Measurements from ENCODE around the gene RHBDD3. TPM values are rescaled to one million over a fixed set of nuclear protein-coding genes. Genes with fewer than 3 reads are reported as not detected.

The RHBDD3 gene
- total and polyA plus RNA-seq, 9 of the 15 experiments (the other 6 are each of a cell fraction or from before 2014, with no cell fraction given), result 0.32 to 35.6 (median 14.0) TPM

GRCh38 chr22:29263791-29264276, 3.9 kb downstream of the RHBDD3 start:
- H3K79me2 ChIP-seq (ENCODE audit: control insufficient read depth, insufficient read depth, low read length), result peaks cover 33% of the 10 kb centered on the region
- BruUV-seq (replicated peaks), result no TSS peak
- CTCF ChIA-PET (ENCODE audit: low intra/inter-chr PET ratio), result no interaction called here
- H3K9ac ChIP-seq (ENCODE audit: insufficient read depth in 1 of 2, low read depth in 2 of 2, low read length in 2 of 2), result no peak overlapping the region
- no peak overlapping the region for H2AFZ ChIP-seq (ENCODE audit: low read depth, low read length)
- no peaks in the 10 kb centered on the region for H3K9me1 ChIP-seq (ENCODE audit: control insufficient read depth, insufficient read depth, low read length)
- TF ChIP-seq NFATC3 (IDR thresholded peaks at IDR 0.05) (no peak), MITF (IDR thresholded peaks at IDR 0.05) (no peak), HNRNPL (IDR thresholded peaks at IDR 0.05; ENCODE audit: low read depth, low read length) (peak; percentile 53; the same call in 1 of the 2 replicates), BRD9 (IDR thresholded peaks at IDR 0.05; ENCODE audit: low read depth, partially characterized antibody) (no peak), CBFA2T2 (conservative IDR thresholded peaks at IDR 0.05) (no peak), ZBTB34 (CRISPR knock-in tag; IDR thresholded peaks at IDR 0.05) (no peak), POLR2A (conservative IDR thresholded peaks at IDR 0.05) (no peak), HMGN3 (IDR thresholded peaks at IDR 0.05; ENCODE audit: borderline replicate concordance, extremely low read depth, insufficient read length, low read depth, low read length) (no peak), ZNF449 (CRISPR knock-in tag; IDR thresholded peaks at IDR 0.05) (no peak), MYBL2 (IDR thresholded peaks at IDR 0.05; ENCODE audit: low read depth) (no peak), MYBL2 (CRISPR knock-in tag; IDR thresholded peaks at IDR 0.05; ENCODE audit: borderline replicate concordance) (no peak), PPARD (CRISPR knock-in tag; IDR thresholded peaks at IDR 0.05) (no peak), NR2C2 (CRISPR knock-in tag; IDR thresholded peaks at IDR 0.05) (no peak), NR2C2 (tag; IDR thresholded peaks at IDR 0.05) (no peak), RFX1 (IDR thresholded peaks at IDR 0.05) (no peak), ZBTB17 (CRISPR knock-in tag; IDR thresholded peaks at IDR 0.05) (no peak), GTF2A2 (tag; IDR thresholded peaks at IDR 0.05) (no peak), POLR2G (IDR thresholded peaks at IDR 0.05; ENCODE audit: low read depth, low read length) (peak; percentile 54), RBFOX2 (IDR thresholded peaks at IDR 0.05; ENCODE audit: low read depth, low read length) (peak; percentile 65)
- 96% methylated on average over 8 of the region's 14 CpGs for WGBS (ENCODE audit: insufficient coverage, low coverage, missing lambda C conversion rate)
- POLR2A ChIA-PET, result interaction anchor here (0.6 kb wide), 1 partner anchor 44 kb away, joined by 3 read pairs; no protein-coding TSS in a partner anchor
- FAIRE-seq (no peak), ATAC-seq (no peak), DNase-seq (ENCODE audit: extremely low read depth in 1 of 4, low spot score in 3 of 4) (no peak)
- H3K4me2 ChIP-seq (ENCODE audit: insufficient read depth, low read length), result no peak overlapping the region
- peaks cover 37% of the 10 kb centered on the region for H3K36me3 ChIP-seq (ENCODE audit: control insufficient read depth, insufficient read depth, low read length)
- H3K9me3 ChIP-seq (replicated peaks; ENCODE audit: control insufficient read depth, insufficient read depth, low read depth, low read length), result no peaks in the 10 kb centered on the region
- no peak overlapping the region for H3K27ac ChIP-seq (ENCODE audit: extremely low read depth, low read depth, low read length)
- peaks cover 3% of the 10 kb centered on the region; the same call in 1 of the 2 replicates for H4K20me1 ChIP-seq (replicated peaks; ENCODE audit: control insufficient read depth, insufficient read depth, low read length)
- intact Hi-C loops (cut with micrococcal nuclease) (loop anchor here (10.0 kb wide), 1 partner anchor 379 kb away; the partner anchor contains the start of gene ZNRF3), in situ Hi-C loops (cut with MboI) (no loop called here)
- H3K4me3 ChIP-seq, result no peak overlapping the region
- H3K4me1 ChIP-seq (replicated peaks in 1 of 2; ENCODE audit: control insufficient read depth in 2 of 2, insufficient read depth in 2 of 2, low read length in 2 of 2), result peaks cover 6 to 41% of the 10 kb centered on the region in 2 experiments; a peak in 4 of 5 replicates
- H3K27me3 ChIP-seq (ENCODE audit: control insufficient read depth in 2 of 2, insufficient read depth in 2 of 2, low read length in 2 of 2), result no peaks in the 10 kb centered on the region

Measured in K562 (cell line).